A673 (cell line): ENCODE measurements around the gene ST6GALNAC2. TPM values are rescaled to one million over a fixed set of nuclear protein-coding genes. Genes with fewer than 3 reads are reported as not detected.

ENCODE experiments used
- BruUV-seq: library from RNA; stranded (reverse); fragments of 400-500 nt; replicated peaks from 2 replicates; lab custom pipeline; 2021; lab: Mats Ljungman, UMichigan
- CTCF ChIA-PET: fragments of 300-600 bp; sonication (Branson Sonifier 250); formaldehyde crosslinking; loops from one replicate; lab custom pipeline; 2022; ENCODE audit warnings: antibody characterized with exemption; lab: Charles Lee
- POLR2A ChIA-PET: fragments of 300-600 bp; sonication (Branson Sonifier 250); formaldehyde crosslinking; loops from one replicate; lab custom pipeline; 2022; ENCODE audit warnings: antibody characterized with exemption; ENCODE audit not compliant: low non-redundant PET; lab: Charles Lee
- DNase-seq: peaks from one replicate; pipeline ENCODE4 v3.0.0-alpha.2; 2015; ENCODE audit warnings: low spot score
- H3K27ac ChIP-seq: fragments of 200-600 bp; sonication (generic); 2 replicates; pipeline ENCODE4 v1.5.1; 2016; ENCODE audit warnings: mixed run types, low read depth, mild to moderate bottlenecking, mixed read lengths, antibody characterized with exemption, low read length; ENCODE audit not compliant: poor library complexity, severe bottlenecking
- H3K27me3 ChIP-seq: fragments of 200-600 bp; sonication (generic); replicated peaks from 2 replicates; pipeline ENCODE4 v1.6.1; 2017; ENCODE audit warnings: mixed run types, low read depth, mild to moderate bottlenecking, mixed read lengths, antibody characterized with exemption, low read length; ENCODE audit not compliant: insufficient read depth, poor library complexity
- H3K36me3 ChIP-seq: fragments of 200-600 bp; sonication (generic); 2 replicates; pipeline ENCODE4 v1.6.1; 2016; ENCODE audit warnings: mixed run types, mild to moderate bottlenecking, mixed read lengths, antibody characterized with exemption, low read length; ENCODE audit not compliant: insufficient read depth, poor library complexity, severe bottlenecking
- H3K4me1 ChIP-seq: fragments of 200-600 bp; sonication (generic); 2 replicates; pipeline ENCODE4 v1.6.1; 2017; ENCODE audit warnings: mixed run types, mild to moderate bottlenecking, mixed read lengths, antibody characterized with exemption, low read length; ENCODE audit not compliant: insufficient read depth, poor library complexity, severe bottlenecking
- H3K4me3 ChIP-seq: fragments of 200-600 bp; sonication (generic); 2 replicates; pipeline ENCODE4 v1.5.1; 2016; ENCODE audit warnings: low read depth, mixed run types, mild to moderate bottlenecking, mixed read lengths, low read length; ENCODE audit not compliant: poor library complexity, severe bottlenecking
- H3K9me3 ChIP-seq: fragments of 200-600 bp; sonication (generic); 2 replicates; pipeline ENCODE4 v1.6.1; 2016; ENCODE audit warnings: mixed run types, low read depth, mild to moderate bottlenecking, mixed read lengths, antibody characterized with exemption, low read length; ENCODE audit not compliant: poor library complexity, severe bottlenecking
- CTCF ChIP-seq: fragments of 300-800, 200-600 bp; sonication (generic); conservative IDR thresholded peaks from 2 replicates; pipeline ENCODE4 v1.5.1; 2017; ENCODE audit warnings: low read depth, mild to moderate bottlenecking, antibody characterized with exemption, low read length, moderate library complexity, mixed read lengths
- EZH2 ChIP-seq: fragments of 200-600 bp; sonication (generic); IDR thresholded peaks from 2 replicates; pipeline ENCODE4 v1.6.1; 2017; ENCODE audit warnings: borderline replicate concordance, low read depth, mild to moderate bottlenecking, mixed read lengths, antibody characterized with exemption, low read length; ENCODE audit not compliant: poor library complexity, severe bottlenecking
- intact Hi-C: fragments of 100-400 bp; cut with micrococcal nuclease; formaldehyde crosslinking; loops from one replicate; pipeline ENCODE4 v1.10.0; 2022; ENCODE audit not compliant: unreplicated experiment
- total RNA-seq: library from RNA; stranded (reverse); gene quantifications from 2 replicates; pipeline ENCODE4 v1.2.3, GENCODE V29; 2021

Gene ST6GALNAC2
- total RNA-seq, 1 experiment from 2014 or later = not detected

DNA sequence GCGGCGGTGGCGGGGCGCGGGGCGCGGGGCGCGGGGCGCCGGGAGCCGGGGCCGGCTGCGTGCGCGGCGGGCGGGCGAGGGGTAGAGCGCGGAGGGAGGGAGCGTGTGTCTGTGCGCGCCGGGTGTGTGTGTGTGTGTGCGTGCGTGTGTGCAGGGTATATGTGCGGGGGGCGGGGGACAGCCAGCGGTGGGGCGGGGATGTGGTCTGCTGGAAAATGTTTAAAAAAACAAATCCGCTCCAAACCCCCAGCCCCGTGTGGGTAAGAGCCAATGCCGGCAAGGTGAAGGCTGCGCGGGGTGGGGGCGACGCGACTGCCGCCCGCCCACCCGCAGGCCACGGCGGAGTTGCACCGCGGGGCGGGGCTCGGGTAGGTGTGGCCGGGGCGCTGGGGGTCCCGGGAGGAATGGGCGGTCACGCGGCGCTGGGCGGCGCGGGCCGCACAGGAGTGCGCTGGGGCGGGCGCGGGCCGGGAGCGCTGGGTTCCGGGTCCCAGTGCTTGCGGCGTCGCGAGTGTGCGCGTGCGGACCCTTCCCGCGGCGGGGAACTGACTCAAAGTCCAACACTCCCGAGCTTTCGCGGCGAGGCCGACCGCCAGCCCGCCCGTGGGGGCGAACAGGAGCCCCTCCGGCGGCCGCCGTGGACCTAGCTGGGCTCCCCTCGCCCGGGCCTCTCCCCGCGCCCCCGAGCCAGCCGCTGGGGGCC is 47.9 kb downstream of the ST6GALNAC2 start, which contains the start of gene CYGB:
TSS of gene CYGB (minus strand) at position 132 of the 703 bp plus-strand sequence. CDS start 167 bp downstream, outside the sequence.
- Histone ChIP-seq H3K4me3 (peak within 1 kb of the TSS; percentile 42), H3K9me3 (no peaks in the 10 kb centered on the region), H3K27me3 (peaks cover 5% of the 10 kb centered on the region), H3K36me3 (no peaks in the 10 kb centered on the region), H3K4me1 (peaks cover 10% of the 10 kb centered on the region), H3K27ac (no peak within 1 kb of the TSS)
- CTCF ChIA-PET = no interaction called here
- no peak for DNase-seq
- BruUV-seq = no TSS peak
- intact Hi-C loops = no loop called here
- POLR2A ChIA-PET = no interaction called here
- TF ChIP-seq CTCF = no peak
- no peak for TF ChIP-seq EZH2

- H3K9me3 ChIP-seq = no peaks in the 10 kb centered on the region
- peaks cover 5% of the 10 kb centered on the region for H3K27me3 ChIP-seq
- ChIA-PET CTCF (no interaction called here), POLR2A (no interaction called here)
- H3K4me1 ChIP-seq = peaks cover 10% of the 10 kb centered on the region
- H3K4me3 ChIP-seq = peak overlapping the region; percentile 42
- TF ChIP-seq CTCF (no peak), EZH2 (no peak)
- no peak overlapping the region for H3K27ac ChIP-seq
- no peaks in the 10 kb centered on the region for H3K36me3 ChIP-seq
- no TSS peak for BruUV-seq
- DNase-seq = no peak
- intact Hi-C loops = no loop called here
Measured at GRCh38 chr17:76537288-76537577, 48.4 kb downstream of the ST6GALNAC2 start.

- Histone ChIP-seq H3K4me1 (peaks cover 10% of the 10 kb centered on the region), H3K9me3 (no peaks in the 10 kb centered on the region), H3K27ac (no peak overlapping the region), H3K4me3 (peak overlapping the region; percentile 42), H3K36me3 (no peaks in the 10 kb centered on the region), H3K27me3 (peaks cover 5% of the 10 kb centered on the region)
- no peak for TF ChIP-seq CTCF
- no peak for TF ChIP-seq EZH2
- intact Hi-C loops = no loop called here
- no TSS peak for BruUV-seq
- CTCF ChIA-PET = no interaction called here
- POLR2A ChIA-PET = no interaction called here
- DNase-seq = no peak
Measured at GRCh38 chr17:76536511-76537287, 49.0 kb downstream of the ST6GALNAC2 start.
